ENCODE measurements around the gene UBL4A.

UBL4A gene

GRCh38 chrX:154436983-154437752 is 49.2 kb downstream of the UBL4A start, which contains the start of gene GDI1:
Gene GDI1, plus strand, starts transcription at chrX:154437154. Its CDS starts 101 bp downstream, at chrX:154437255.
- no peak for DNase-seq (ENCODE audit: low read depth)

GRCh38 chrX:154436374-154436982 is 49.9 kb downstream of the UBL4A start:
- no peak for DNase-seq (ENCODE audit: low read depth)

GRCh38 chrX:154435171-154435733 is 51.2 kb downstream of the UBL4A start:
- DNase-seq (ENCODE audit: low read depth): no peak

- DNase-seq (ENCODE audit: low read depth): no peak
These were observed 51.8 kb downstream of the UBL4A start for GRCh38 chrX:154434394-154435168.
